HG03354 (cell line): ENCODE data around the gene LSP1.

Experiments used
- ATAC-seq: cut with Tn5 transposase; IDR thresholded peaks from one replicate; pipeline ENCODE4 v1.9.1; 2021; ENCODE audit warnings: mild to moderate bottlenecking; ENCODE audit not compliant: unreplicated experiment, poor library complexity, severe bottlenecking

The LSP1 gene

DNA sequence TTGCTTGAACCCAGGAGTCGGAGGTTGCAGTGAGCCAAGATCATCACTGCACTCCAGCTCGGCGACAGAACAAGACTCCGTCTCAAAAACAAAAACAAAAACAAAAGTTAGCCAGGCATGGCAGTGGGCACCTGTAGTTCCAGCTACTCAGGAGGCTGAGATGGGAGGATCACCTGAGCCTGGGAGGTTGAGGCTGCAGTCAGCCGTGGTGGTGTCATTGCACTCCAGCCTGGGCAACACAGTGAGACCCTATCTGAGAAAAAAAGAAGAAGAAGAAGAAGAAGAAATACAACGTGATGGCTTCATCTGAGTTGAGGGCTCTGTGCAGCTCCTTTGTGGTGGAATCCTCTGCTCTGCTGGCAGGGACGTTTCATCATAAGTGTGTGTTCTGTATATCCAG, 56.6 kb downstream of the LSP1 start:
- ATAC-seq, result no peak

DNA sequence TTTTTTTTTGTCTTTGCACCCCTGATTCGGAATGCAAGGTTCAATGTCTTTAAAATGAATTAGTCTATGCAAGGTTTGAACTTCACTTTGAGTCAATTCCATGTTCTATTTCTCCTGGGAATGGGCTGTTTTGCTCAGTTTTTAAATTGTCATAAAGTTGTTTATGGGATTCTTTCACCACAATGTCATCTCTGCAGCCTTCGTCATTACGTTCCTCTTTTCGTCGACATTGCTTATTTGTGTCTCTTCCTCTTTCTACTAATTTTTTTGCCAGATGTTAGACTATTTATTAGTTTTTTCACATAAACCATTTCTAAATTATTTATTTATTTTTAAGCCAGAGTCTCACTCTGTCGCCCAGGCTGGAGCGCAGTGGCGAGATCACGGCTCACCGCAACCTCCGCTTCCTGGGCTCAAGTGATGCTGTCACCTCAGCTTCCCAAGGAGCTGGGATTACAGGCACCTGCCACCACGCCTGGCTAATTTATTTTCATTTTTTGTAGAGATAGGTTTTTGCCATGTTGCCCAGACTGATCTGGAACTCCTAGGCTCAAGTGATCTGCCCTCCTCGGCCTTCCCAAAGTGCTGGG, 59.5 kb downstream of the LSP1 start:
- no peak for ATAC-seq

DNA sequence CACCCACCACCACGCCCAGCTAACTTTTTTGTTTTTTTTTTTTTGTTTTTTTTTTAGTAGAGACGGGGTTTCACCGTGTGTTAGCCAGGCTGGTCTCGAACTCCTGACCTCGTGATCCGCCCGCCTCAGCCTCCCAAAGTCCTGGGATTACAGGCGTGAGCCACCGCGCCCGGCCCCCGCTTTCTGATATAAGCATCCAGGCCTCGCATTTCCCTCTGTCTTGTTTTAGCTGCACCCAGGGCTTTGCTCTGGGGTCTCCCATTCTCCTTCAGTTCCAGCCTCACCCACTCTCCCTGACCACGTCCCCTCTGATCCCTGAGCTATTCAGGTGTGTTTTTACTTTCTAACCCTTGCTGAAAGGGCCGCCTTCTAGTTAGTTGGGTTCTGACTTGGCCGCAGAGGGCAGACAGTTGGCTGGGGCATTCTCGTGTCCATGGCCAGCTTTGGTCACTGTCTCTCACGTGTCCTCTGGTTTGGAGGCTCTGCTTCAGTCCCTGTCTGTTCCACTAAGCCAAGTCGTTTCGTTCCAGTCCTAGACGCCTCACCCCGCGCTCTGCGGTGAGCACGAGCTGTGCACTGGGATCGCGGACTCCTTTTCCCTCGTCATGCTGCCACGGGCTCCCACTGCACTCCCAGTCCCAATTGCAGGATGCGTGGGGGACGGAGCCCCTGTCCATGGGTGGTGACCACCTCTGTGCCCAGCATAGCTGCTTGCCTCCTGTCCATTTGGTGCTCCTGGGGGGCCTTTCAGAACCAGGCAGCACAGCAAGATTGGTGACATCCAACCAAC, 60.6 kb downstream of the LSP1 start:
- ATAC-seq, result no peak

DNA sequence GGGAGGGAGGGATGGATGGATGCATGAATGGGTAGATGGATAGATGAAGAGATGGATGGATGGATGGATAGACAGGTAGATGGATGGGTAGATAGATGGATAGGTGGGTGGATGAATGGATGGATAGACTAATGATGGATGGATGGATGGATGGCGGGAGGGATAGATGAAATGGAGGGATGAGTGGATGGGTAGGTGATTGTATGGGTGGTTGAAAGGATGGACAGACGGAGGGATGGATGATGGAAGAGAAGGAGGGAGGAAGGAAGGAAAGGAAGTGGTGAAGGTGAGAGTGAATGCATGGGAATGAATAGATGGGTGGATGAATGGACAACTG, 62.9 kb downstream of the LSP1 start:
- no peak for ATAC-seq

DNA sequence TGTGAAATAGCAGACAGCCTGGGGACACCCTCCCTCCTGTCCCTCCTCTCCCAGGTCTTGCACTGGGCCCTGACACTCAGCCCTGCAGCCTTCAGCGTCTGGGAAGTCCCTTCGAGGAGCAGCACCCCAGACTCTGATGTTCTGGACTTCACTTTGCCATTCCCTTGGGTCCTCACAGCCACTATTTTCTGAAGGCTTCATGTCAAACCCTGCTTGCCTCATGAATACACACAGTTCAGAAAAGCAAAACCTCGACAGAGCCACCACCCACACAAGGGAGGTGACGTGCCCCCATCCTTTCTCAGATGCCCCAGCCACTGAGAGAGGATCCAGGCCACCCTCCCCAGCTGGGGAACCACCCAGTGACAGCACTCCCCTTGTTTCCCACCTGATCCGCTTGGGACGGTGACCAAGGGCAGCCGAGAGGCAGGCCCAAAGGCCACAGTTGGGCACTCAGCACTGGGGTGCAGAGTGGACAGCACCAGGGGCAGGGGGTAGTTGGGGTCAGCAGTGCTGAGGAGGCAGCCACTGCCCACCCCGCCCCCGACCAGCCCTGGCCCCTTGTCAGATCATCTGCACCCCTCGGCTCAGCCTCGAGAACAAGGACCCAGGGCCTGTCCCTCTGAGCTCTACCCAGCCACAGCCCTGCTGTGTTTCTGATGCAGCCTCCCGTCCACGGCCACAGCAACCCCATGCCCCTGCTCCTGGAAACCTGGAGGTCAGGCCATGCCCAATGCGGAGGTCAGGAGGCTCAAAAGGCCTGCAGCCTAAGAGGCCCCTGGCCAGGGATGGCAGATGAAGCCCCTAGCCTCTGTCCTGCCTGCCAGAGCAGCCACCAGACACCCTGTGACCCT, 63.5 kb downstream of the LSP1 start:
- ATAC-seq, result no peak

DNA sequence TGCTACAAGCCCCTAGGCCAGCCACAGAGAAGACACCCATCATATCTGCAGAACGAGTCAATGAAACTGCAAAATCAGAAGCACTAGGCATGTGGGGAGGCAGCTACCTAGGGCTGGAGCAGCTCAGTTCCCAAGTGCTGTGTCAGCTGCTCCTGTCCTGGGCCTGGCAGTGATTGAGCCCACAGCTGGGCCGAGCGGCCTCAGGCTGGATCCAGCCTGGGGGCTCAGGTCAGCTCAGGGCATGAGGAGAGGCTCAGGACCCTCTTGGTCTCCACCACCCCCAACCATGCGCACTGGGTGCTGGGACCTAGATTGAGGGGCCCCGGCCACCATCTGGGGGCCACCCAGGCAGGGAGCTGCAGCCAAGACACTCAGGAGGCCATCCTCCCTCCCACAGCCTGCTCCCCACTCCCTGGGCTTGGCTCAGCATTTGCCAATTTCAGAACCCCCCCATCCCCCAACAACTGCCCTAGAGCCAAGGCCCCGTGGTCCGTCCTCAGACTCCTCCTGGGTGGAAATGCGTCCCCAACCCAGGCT, 64.2 kb downstream of the LSP1 start:
- no peak for ATAC-seq

DNA sequence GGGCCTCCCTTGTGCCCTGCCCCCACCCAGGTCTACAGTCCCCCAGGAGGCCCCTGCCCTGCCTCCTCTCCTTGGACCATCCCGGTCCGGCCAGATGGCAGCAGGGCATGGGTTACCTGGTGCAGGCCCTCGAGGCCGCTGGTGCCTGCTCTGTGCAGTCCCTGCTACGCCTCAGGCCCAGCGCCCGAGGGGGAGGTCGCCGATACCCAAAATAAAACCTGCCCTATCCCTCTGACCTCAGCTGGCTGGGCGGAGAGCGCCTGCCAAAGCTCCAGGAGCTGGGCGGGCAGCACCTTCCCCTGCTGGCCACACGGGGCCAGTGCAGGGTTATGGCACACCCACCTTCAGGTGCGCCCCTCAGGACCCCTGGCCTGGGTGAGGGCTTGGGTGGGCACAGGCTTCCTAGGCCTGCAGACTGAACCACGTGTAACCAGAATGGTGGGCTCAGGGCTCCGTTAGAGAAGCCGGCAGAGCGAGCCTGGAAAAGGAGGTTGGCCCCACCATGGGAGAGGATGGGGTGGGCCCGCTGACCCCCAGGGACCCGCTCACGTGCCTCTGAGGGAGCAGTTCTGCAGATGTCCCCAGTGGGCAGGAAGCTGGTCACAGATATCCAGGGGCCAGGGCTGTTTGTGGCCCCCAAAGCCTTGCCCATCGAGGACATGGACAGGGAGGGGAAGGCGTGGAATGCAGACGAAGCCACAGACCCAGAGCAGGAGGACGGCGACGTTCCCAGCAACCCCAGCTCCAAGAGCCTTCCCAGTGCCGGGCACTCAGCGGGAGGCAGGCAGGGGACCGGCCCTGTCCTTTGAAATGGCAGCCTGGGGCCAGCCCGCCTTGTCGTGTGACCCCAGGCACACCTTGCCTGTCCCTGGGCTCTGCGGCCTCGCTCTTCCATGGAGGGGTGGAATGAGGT, 64.9 kb downstream of the LSP1 start:
- no peak for ATAC-seq

DNA sequence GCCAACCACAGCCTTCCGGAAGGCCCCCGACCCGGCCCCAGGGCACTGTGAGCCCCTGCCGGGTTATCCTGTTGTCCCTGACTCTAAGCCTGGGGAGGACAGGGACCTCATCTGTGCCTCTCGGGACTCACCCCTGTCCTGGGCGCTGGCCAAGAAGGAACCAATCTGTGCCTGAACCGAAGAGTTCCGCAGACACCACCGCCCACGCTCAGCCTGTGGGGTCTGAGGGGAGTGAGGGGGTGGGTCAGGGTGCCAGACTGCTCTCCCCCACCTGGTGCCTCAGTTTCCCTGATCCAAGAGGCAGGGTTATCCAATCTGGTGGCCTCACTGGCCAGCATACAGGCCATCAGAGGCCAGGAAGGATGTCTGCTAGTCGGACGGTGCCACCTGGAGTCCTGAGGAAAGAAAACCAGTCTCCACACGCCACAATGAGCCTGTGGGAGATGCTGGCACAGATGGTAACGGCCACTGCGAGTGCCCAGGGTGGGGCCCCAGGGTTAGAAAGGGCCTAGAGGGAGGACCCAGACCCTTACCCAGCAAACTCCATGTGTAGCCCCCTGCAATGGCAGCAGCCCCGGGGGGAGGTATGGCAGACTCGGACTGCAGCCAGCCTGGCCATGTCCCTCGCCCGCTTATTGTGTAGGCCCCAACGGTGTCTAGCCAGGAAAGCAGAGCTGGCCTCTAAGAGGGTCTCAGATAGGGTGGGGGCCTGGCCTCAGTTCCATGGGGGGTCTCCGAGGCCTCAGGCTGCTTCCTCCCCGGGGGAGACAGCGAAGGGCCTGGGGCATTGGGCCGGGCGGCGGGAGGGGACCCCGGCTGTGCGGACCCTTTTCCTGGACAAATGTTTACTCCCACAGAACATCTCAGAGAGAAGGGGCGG, 65.8 kb downstream of the LSP1 start:
- ATAC-seq, result no peak

DNA sequence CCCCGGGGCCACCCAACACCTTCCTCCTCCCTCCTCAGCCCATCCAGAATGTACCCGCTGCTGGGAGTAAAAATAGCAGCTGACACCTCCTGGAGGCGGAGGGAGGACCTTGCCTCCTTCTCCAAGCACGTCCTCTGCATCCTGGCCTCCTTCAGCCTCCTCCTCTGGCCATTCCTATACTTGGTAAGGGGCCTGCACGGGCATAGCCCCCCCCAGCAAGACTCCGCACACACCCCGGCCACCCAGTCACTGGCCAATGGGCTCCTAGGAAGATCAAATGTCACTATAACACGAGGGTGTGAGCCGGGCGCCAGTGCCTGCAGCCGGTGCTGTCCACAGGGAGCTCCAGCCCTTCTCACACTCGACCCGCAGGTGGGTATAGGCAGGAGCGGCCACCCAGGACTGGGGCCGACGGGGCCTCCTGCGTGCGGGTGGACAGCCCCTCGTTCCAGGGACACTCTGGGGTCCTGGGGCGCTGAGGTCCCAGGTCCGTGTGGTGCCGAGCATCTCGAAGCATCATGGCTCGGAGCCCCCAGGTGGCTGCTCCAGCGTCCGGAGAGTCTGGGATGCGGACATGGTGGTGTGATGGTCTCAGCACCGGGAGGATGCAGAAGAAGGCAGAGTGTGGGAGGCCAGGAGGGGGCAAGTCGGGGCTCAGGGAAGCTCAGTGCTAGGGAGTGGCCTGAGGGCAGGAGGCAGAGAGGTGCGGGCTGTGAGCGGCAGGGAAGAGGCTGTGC, 66.7 kb downstream of the LSP1 start, which contains the start of gene TNNT3:
TSS of gene TNNT3 (plus strand) at position 313 of the 737 bp plus-strand sequence. CDS start 3,172 bp downstream, outside the sequence.
- ATAC-seq, result no peak

DNA sequence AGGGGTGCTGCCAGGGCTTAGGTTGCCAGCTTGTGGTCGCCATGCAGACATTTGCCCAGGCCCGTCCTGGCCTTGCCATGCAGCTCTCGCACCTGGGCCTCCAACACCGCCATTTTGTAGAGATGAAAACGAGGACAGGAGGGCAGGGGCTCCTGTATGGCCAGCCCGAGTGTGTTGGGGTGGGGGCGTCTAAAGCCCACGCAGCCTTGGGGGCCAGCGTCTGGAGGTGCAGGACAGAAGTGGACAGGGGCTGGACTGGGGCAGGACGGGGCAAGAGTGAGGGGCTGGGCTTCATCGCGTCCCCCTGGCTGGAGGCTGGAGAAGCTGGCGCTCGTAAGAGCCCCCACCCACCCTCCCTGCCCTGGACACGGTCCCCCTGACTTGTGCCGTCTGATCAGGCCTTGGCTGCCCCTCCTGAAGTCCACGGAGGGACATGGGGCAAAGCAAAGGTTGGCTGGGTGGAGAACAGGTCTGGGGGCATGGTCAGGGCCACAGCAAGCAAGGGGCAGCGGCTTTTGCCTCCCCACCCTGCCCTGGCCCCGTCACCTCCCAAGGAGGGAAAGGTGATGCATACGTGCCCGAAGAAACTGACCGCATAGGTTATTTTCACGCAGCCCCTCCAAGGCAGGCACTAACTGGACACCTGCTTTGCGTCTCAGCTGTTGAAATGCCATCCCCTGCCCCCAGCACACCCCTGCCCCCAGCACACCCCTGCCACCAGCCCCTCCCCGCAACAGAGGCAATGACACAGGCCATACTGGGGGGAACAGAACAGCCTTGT, 67.4 kb downstream of the LSP1 start:
- no peak for ATAC-seq

DNA sequence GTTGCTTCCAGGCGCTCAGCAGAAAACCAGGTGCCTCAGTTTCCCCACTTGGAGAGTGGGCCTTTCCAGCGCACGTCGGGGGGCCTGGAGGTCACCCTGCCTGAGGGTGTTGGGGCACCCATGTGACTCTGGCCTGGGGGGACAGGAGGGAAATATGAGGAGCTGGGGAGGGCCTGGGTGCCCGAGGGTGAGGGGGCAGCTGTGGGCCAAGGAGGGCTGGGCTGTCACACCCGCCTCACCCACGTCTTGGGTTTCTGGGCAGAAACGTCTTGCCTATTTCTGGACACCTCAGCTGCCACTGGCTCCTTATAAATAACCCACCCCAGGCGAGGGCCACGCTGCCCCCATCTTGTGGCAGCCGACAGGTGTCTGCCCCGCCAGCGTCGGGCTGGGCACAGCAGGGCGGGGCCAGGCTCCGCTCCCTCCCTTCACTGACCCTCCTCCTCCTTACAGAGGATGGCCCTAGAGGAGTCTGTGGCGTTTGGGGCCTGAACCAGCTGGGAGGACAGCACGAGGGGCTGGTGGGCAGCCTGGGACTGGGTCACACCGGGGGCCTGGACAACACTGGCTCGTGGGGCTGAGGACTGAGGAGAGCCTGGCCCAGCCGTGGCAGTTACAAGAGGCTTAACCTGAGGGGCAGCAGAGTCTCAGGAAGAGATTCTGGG, 68.2 kb downstream of the LSP1 start:
- no peak for ATAC-seq

DNA sequence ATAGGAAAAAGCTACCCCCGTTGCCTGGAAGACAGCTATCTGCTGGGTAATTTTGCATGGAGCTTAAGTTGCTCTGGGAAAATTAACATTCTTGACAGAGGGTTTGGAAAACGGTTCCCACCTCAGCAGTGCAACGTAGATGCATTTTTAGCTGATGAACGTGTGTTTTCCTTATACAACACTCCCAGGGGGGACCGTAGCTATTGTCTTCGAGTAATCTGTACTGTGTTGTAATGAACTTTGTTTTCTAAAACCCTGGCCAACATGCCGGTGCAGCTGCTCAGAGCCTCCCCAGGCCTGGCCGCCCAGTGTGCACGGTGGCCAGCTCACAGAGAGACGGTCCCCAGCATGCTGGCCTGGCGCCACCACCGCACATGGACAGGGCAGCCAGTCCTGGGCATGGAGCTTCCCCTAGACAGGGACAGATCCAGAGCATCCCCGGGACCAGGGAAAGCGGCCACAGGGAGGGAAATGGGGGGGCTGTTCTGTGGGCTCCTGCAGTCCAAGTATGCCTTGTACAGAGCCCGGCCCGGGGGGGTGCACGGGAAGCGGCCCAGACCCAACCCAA, 68.8 kb downstream of the LSP1 start:
- no peak for ATAC-seq

DNA sequence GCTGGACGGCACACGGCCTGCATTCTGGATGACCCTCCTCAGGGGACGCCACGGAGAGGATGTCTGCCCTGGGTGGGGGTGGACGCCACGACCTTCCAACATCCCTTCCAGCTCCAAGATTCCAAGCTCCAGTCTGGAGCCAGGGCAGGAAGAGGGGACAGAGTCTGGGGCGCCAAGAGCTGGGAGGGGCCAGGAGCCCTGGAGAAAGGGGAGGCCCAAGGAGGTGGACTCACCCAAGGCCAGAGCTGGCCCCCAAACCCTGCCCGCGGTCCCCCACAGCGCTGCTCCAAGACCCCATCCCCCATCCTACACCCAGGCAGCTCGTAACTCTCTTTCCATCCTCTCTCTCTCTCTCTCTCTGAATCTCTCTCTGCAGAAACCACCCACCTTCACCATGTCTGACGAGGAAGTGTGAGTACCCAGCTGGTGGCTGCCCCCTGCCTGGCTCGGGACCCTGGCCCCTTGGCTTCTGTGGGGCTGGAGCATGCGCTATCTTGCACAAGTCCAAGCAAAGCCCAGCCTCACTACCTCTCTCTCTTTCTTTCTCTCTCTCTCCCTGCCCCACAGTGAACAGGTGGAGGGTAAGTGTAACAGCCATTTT, 69.7 kb downstream of the LSP1 start:
- no peak for ATAC-seq

DNA sequence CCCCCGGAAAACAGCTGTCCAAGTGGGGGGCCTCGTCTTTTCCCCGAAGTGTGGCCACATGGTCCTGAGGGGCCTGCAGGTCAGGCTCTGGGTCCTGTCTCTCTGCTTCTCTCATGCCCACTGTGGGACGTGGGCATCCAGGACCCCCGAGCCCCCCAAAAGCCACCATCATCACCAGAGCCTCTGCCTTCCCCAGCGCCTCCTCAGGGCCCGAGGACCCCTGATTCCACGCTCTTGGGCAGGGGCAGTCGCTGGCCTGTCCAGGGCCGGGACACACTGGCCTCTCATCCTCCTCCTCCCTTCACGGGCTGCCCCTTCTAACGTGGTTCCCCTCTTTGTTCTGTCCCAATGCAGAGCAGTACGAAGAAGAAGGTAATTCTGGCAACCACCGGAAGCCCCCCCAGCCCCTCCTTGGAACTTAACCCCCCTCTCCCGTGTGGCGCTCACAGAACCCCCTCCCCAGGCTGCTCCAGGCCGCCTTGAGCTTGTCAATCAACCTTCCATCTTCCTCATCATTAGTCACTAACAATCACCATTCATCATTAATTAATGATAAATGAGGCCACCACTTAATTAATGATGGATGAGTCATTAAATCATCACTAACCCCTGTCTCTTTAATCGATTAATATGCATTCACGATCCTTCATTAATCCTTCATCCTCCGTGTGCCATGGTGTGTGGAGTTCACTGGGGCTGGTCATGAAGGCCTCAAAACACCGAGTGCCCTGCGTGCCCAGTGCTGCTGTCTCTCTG, 70.5 kb downstream of the LSP1 start:
- no peak for ATAC-seq

DNA sequence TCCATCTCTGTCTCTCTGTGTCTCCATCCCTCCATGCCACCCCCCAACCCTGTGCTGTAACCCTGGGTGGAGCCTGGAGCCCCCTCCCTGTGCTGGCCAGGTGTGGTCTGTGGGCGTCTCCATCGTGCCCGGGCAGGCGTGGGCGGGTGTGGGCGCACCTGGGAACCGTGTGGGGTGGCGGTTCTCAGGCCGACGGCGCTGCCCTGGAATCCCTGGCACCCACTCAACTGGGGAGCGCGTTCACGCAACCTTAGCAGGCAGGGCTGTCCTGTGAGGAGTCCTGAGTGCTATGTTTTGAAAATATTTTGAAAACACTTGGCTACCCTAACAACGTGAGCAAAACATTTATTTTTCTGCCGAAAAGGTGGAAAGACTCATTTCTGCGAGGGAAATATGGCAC, 71.3 kb downstream of the LSP1 start:
- no peak for ATAC-seq
